Activated CD4-positive, alpha-beta T cell treated with anti-CD3 and anti-CD28 coated beads for 36 hours (primary cell): Measurements from ENCODE around the gene HECTD3. TPM values are rescaled to one million over a fixed set of nuclear protein-coding genes. Genes with fewer than 3 reads are reported as not detected.
"Not testable (repeated sequence)": the region's sequence is repeated elsewhere in the genome, so short reads cannot be mapped to it uniquely, and the experiment has no call there.

Experiments
- ATAC-seq: fragments of 200-7000 bp; cut with Tn5 transposase; one replicate; pipeline ENCODE4 v1.10.0; 2021; ENCODE audit warnings: mild to moderate bottlenecking, moderate library complexity
- CTCF ChIA-PET: fragments of 350-600 bp; sonication (Branson Sonifier 250); formaldehyde crosslinking; loops from one replicate; lab custom pipeline; 2021; ENCODE audit warnings: antibody characterized with exemption; lab: Charles Lee
- POLR2A ChIA-PET: fragments of 350-600 bp; sonication (Branson Sonifier 250); formaldehyde crosslinking; loops from one replicate; lab custom pipeline; 2021; ENCODE audit warnings: antibody characterized with exemption, inconsistent platforms; lab: Charles Lee
- DNase-seq: peaks from one replicate; pipeline ENCODE4 v3.0.0-alpha.2; 2020
- H3K27ac Mint-ChIP-seq: one replicate; pipeline ENCODE4 v1.8.0; 2021; ENCODE audit warnings: mixed read lengths
- H3K27me3 Mint-ChIP-seq: one replicate; pipeline ENCODE4 v1.8.0; 2021; ENCODE audit warnings: mixed read lengths
- H3K36me3 Mint-ChIP-seq: one replicate; pipeline ENCODE4 v1.8.0; 2021; ENCODE audit warnings: low read depth, mixed read lengths
- H3K4me1 Mint-ChIP-seq: one replicate; pipeline ENCODE4 v1.8.0; 2021; ENCODE audit warnings: mixed read lengths
- H3K4me3 Mint-ChIP-seq: one replicate; pipeline ENCODE4 v1.8.0; 2021; ENCODE audit warnings: mild to moderate bottlenecking, moderate library complexity, mixed read lengths
- H3K9me3 Mint-ChIP-seq: one replicate; pipeline ENCODE4 v1.8.0; 2021; ENCODE audit warnings: low read depth, mixed read lengths
- intact Hi-C, 2 experiments: fragments of 100-400 bp; cut with DNase I in 1 of 2; cut with micrococcal nuclease in 1 of 2; formaldehyde crosslinking; loops; one replicate each; pipeline versions ENCODE4 v1.14.2 to v1.15.1; 2022 to 2024; cut with DNase I, micrococcal nuclease
- total RNA-seq, 2 experiments: library from RNA; stranded (reverse); gene quantifications; one replicate each; pipeline ENCODE4 v1.2.3, GENCODE V29; 2021

Gene HECTD3
- total RNA-seq, 2 experiments from 2014 or later = 18.9 to 22.3 TPM

DNA sequence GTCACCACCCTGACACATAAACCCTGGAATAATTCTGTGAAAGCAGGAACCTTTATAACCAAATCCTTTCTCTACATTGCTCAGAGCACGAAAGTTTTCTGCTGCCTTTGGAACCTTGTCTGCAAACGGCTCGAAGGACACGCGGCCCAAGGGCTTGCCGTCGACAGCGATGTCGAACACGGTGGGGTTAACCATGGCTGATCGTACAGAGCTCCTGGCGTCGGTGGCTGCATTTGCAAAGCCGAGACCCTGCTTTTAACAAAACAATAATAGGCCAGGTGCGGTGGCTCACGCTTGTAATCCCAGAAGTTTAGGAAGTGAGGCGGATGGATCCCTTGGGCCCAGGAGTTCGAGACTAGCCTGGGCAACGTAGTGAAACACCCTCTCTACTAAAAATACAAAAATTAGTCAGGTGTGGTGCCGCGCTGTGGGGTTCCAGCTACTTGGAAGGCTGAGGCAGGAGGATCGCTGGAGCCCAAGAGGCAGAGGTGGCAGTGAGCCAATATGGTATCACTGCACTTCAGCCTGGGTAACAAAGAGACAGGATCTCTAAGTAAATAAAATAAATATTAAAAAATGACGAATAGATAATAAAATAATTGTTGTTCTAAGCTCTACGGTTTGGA lies 22.5 kb downstream of the HECTD3 start:
- POLR2A ChIA-PET = interaction anchor here (0.6 to 1.0 kb wide), 2 partner anchors 153 to 169 kb away, joined by 4 to 7 read pairs; no protein-coding TSS in a partner anchor
- no peaks in the 10 kb centered on the region for H3K9me3 Mint-ChIP-seq
- H3K4me3 Mint-ChIP-seq = no peak overlapping the region
- no peak for ATAC-seq
- CTCF ChIA-PET = interaction anchor here (0.6 to 1.1 kb wide), 4 partner anchors 27 to 322 kb away, joined by 3 read pairs; no protein-coding TSS in a partner anchor
- no peaks in the 10 kb centered on the region for H3K27me3 Mint-ChIP-seq
- no peak overlapping the region for H3K27ac Mint-ChIP-seq
- peaks cover 18% of the 10 kb centered on the region for H3K4me1 Mint-ChIP-seq
- no peak for DNase-seq
- intact Hi-C loops = loop anchor here in 1 of 2 experiments (5.0 kb wide), 2 partner anchors 266 to 356 kb away; no protein-coding TSS in a partner anchor
- H3K36me3 Mint-ChIP-seq = peaks cover 12% of the 10 kb centered on the region

DNA sequence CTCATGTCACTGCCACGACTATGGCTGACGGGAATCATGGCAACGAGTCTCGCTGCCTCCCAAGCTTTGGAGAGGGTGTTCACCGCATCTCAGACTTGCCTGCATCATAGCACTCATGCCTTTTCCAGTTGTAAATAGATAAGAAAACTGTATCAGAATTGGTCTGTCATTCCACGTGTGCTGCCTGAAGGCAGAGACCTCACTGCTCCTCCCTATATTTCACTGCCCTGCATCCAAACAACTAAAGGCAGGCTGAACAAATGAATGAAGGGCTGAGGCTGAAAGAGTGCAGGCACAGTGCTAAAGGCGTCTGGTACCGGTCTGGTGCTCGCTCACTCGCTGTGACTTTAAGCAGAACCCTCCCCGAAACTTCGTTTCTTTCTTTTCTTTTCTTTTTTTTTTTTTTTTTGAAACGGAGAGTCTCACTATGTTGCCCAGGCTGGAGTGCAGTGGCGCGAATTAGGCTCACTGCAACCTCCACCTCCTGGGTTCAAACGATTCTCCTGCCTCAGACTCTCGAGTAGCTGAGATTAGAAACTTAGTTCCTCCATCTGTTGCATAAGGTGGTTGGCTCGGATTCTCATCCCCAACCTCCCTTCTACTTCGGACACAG lies 25.3 kb downstream of the HECTD3 start:
- CTCF ChIA-PET = interaction anchor here (0.5 to 1.9 kb wide), 10 partner anchors 27 to 601 kb away, joined by 3 to 8 read pairs (median 3); partner anchors contain the start of genes PLK3, RNU5D-1 and UROD
- intact Hi-C loops = loop anchor here (1.0 to 5.0 kb wide), 18 partner anchors 25 to 1261 kb away; partner anchors contain the start of genes ARMH1 (in 1 of the 2), CCDC163 (in 1 of the 2), HECTD3 (in 1 of the 2) and KIF2C (in 1 of the 2)

GRCh38 chr1:44977372-44977771 lies 33.8 kb downstream of the HECTD3 start:
- H3K36me3 Mint-ChIP-seq = peaks cover 44% of the 10 kb centered on the region
- CTCF ChIA-PET, H3K27me3 Mint-ChIP-seq, DNase-seq, ATAC-seq, H3K9me3 Mint-ChIP-seq, intact Hi-C loops, H3K4me1 Mint-ChIP-seq, H3K4me3 Mint-ChIP-seq, POLR2A ChIA-PET, H3K27ac Mint-ChIP-seq: not testable (repeated sequence)

More for the DNA sequence above, 25.3 kb downstream of the HECTD3 start:
- Mint-ChIP-seq H3K4me1 (peaks cover 22% of the 10 kb centered on the region), H3K27ac (peak overlapping the region; percentile 87), H3K4me3 (peak overlapping the region; percentile 96), H3K36me3 (peaks cover 14% of the 10 kb centered on the region), H3K27me3 (no peaks in the 10 kb centered on the region), H3K9me3 (no peaks in the 10 kb centered on the region)
- DNase-seq (no peak), ATAC-seq (no peak)
- POLR2A ChIA-PET = interaction anchor here (0.5 to 2.7 kb wide), 14 partner anchors 26 to 536 kb away, joined by 3 to 29 read pairs (median 6); partner anchors contain the start of genes HECTD3, MUTYH, PRDX1 and RNU5D-1

DNA sequence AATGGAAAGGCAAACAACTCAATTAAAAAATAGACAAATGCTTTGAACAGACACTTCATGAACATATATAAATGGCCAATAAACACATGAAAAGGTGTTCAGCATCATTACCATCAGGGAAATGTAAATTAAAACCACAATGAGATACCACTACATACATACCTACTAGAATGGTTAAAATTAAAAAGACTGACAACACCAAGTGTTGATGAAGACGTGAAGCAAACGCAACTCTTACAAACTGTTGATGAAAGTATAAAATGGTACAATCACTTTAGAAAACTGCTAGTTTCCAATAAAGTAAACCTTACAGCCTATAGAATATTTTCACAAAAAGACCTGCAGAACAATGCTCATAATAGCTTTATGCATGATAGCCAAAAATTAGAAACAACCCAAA lies 34.9 kb downstream of the HECTD3 start:
- H3K27me3 Mint-ChIP-seq = no peaks in the 10 kb centered on the region
- H3K4me3 Mint-ChIP-seq = no peak overlapping the region
- peaks cover 50% of the 10 kb centered on the region for H3K36me3 Mint-ChIP-seq
- peaks cover 2% of the 10 kb centered on the region for H3K4me1 Mint-ChIP-seq
- ChIA-PET CTCF (no interaction called here), POLR2A (no interaction called here)
- intact Hi-C loops = no loop called here
- DNase-seq (no peak), ATAC-seq (no peak)
- H3K27ac Mint-ChIP-seq = peak overlapping the region; percentile 15
- H3K9me3 Mint-ChIP-seq = no peaks in the 10 kb centered on the region

- POLR2A ChIA-PET = interaction anchor here (1.4 kb wide), 1 partner anchor 154 kb away, joined by 5 read pairs; no protein-coding TSS in a partner anchor
- H3K27me3 Mint-ChIP-seq = no peaks in the 10 kb centered on the region
- DNase-seq (no peak), ATAC-seq (no peak)
- CTCF ChIA-PET = interaction anchor here (0.6 to 1.3 kb wide), 2 partner anchors 17 to 261 kb away, joined by 3 to 5 read pairs; no protein-coding TSS in a partner anchor
- H3K9me3 Mint-ChIP-seq = no peaks in the 10 kb centered on the region
- intact Hi-C loops = no loop called here
- peaks cover 48% of the 10 kb centered on the region for H3K36me3 Mint-ChIP-seq
- no peak overlapping the region for H3K4me3 Mint-ChIP-seq
- peaks cover 5% of the 10 kb centered on the region for H3K4me1 Mint-ChIP-seq
- no peak overlapping the region for H3K27ac Mint-ChIP-seq
These were observed 37.5 kb downstream of the HECTD3 start for GRCh38 chr1:44973645-44974044.

DNA sequence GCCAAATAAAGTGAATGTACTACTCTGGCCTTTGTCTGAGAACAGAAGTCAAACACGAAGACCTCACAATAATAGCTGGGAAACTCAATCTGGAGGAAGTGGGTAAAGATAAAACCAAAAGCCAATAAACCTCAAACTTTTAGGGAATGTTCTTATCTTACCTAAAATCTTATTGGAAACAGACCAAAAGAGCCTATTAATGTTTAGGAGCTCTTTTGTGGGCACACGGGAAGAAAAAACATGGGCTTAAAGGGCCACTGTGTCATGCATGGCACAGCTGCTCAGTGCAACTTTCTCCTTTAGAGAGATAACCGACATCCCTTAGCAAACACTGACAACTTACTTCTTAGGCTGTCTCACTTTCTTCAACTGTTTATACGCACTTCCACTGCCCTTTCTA lies 40.8 kb downstream of the HECTD3 start:
- ChIA-PET CTCF (interaction anchor here (1.2 to 1.4 kb wide), 3 partner anchors 9 to 33 kb away, joined by 3 to 4 read pairs (median 4); no protein-coding TSS in a partner anchor), POLR2A (interaction anchor here (0.8 kb wide), 1 partner anchor 33 kb away, joined by 3 read pairs; no protein-coding TSS in a partner anchor)
- H3K27me3 Mint-ChIP-seq = no peaks in the 10 kb centered on the region
- ATAC-seq (no peak), DNase-seq (no peak)
- intact Hi-C loops = no loop called here
- peaks cover 5% of the 10 kb centered on the region for H3K4me1 Mint-ChIP-seq
- H3K27ac Mint-ChIP-seq = no peak overlapping the region
- peaks cover 33% of the 10 kb centered on the region for H3K36me3 Mint-ChIP-seq
- H3K4me3 Mint-ChIP-seq = no peak overlapping the region
- no peaks in the 10 kb centered on the region for H3K9me3 Mint-ChIP-seq

DNA sequence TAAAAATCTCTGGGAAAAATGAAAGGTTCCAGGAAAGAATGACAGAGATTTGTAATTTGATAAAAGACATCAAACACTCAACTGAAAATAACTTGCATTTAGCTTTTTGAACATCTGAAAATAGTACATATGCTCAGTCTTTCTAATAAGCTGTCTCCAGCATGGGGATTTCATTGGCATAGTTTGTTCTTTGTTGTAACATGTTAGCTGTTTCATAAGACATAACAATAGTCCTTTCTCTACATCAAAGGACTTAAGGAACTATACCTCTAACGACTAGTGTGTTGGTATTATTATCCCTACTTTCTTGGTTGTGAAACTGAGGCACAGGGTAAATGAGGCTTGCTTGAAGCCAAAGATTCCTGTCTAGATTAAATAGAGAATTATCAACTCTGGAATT lies 46.7 kb downstream of the HECTD3 start:
- H3K4me1 Mint-ChIP-seq = no peaks in the 10 kb centered on the region
- ChIA-PET POLR2A (no interaction called here), CTCF (interaction anchor here (0.9 to 1.0 kb wide), 2 partner anchors 134 to 339 kb away, joined by 3 read pairs; no protein-coding TSS in a partner anchor)
- H3K9me3 Mint-ChIP-seq = no peaks in the 10 kb centered on the region
- DNase-seq = no peak
- H3K36me3 Mint-ChIP-seq = peaks cover 15% of the 10 kb centered on the region
- H3K27ac Mint-ChIP-seq = no peak overlapping the region
- intact Hi-C loops = no loop called here
- ATAC-seq = no peak
- H3K4me3 Mint-ChIP-seq = no peak overlapping the region
- H3K27me3 Mint-ChIP-seq = no peaks in the 10 kb centered on the region

- Mint-ChIP-seq H3K36me3 (peaks cover 11% of the 10 kb centered on the region), H3K27me3 (no peaks in the 10 kb centered on the region), H3K4me1 (no peaks in the 10 kb centered on the region), H3K27ac (no peak overlapping the region), H3K4me3 (no peak overlapping the region), H3K9me3 (no peaks in the 10 kb centered on the region)
- POLR2A ChIA-PET = no interaction called here
- DNase-seq (no peak), ATAC-seq (no peak)
- CTCF ChIA-PET = no interaction called here
- intact Hi-C loops = no loop called here
These were observed 48.4 kb downstream of the HECTD3 start for GRCh38 chr1:44962729-44963128.

DNA sequence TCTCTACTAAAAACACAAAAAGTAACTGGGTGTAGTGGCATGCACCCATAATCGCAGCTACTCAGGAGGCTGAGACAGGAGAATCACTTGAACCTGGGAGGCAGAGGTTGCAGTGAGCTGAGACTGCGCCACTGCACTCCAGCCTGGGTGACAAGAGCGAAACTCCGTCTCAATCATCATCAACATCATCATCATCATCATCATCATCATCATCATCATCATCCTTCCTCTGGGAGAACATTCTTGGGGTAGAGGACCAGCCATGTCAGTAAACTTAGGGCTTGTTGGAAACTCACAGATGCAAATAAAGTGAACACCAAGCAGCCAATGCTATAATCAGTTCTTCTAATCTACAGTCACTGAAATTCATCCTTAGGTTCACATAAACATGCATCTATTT lies 49.1 kb downstream of the HECTD3 start:
- POLR2A ChIA-PET, ATAC-seq, DNase-seq, H3K4me3 Mint-ChIP-seq, H3K27me3 Mint-ChIP-seq, H3K9me3 Mint-ChIP-seq, H3K27ac Mint-ChIP-seq, H3K4me1 Mint-ChIP-seq, intact Hi-C loops: not testable (repeated sequence)
- CTCF ChIA-PET = interaction anchor here (1.3 to 1.5 kb wide), 2 partner anchors 8 to 214 kb away, joined by 3 to 4 read pairs; no protein-coding TSS in a partner anchor
- H3K36me3 Mint-ChIP-seq = peaks cover 15% of the 10 kb centered on the region

DNA sequence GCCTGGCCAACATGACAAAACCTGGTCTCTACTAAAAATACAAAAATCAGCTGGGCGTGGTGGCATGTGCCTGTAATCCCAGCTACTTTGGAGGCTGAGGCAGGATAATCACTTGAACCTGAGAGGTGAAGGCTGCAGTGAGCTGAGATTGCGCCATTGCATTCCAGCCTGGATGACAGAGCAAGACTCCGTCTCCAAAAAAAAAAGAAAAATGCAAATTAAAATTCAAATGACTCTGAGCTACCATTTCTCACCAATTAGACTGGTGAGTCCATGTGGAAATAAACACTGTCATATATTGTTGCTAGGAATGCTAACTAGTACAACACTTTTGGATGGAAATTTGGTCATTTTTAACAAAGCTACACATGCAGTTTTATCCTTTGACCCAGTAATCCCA lies 53.6 kb downstream of the HECTD3 start:
- H3K27ac Mint-ChIP-seq, POLR2A ChIA-PET, H3K4me3 Mint-ChIP-seq, intact Hi-C loops, H3K9me3 Mint-ChIP-seq, DNase-seq, H3K27me3 Mint-ChIP-seq, H3K4me1 Mint-ChIP-seq, ATAC-seq: not testable (repeated sequence)
- CTCF ChIA-PET = interaction anchor here (0.6 to 1.6 kb wide), 4 partner anchors 14 to 228 kb away, joined by 3 to 5 read pairs (median 3); no protein-coding TSS in a partner anchor
- H3K36me3 Mint-ChIP-seq = peaks cover 26% of the 10 kb centered on the region

GRCh38 chr1:44956077-44956476 lies 55.0 kb downstream of the HECTD3 start:
- POLR2A ChIA-PET, H3K4me1 Mint-ChIP-seq, intact Hi-C loops, DNase-seq, ATAC-seq, H3K4me3 Mint-ChIP-seq, H3K9me3 Mint-ChIP-seq, H3K27ac Mint-ChIP-seq, H3K27me3 Mint-ChIP-seq: not testable (repeated sequence)
- H3K36me3 Mint-ChIP-seq = peaks cover 24% of the 10 kb centered on the region
- CTCF ChIA-PET = interaction anchor here (1.6 kb wide), 1 partner anchor 17 kb away, joined by 5 read pairs; no protein-coding TSS in a partner anchor
